K562 (cell line): ENCODE results near the gene RPS6KA2. TPM values are rescaled to one million over a fixed set of nuclear protein-coding genes. Genes with fewer than 3 reads are reported as not detected.

Experiments used
- MAZ ChIP-seq, 2 experiments: fragments of 450-650 bp in 1 of 2; sonication (generic) in 1 of 2; formaldehyde crosslinking; IDR thresholded peaks in 1 of 2; conservative IDR thresholded peaks in 1 of 2; 2 replicates each; pipeline versions ENCODE4 v1.4.0 to v1.5.0; 2020; ENCODE audit warnings: mild to moderate bottlenecking in 1 of 2, missing genetic modification reagents in 1 of 2
- ZNF143 ChIP-seq: sonication (generic); formaldehyde crosslinking; IDR thresholded peaks from 2 replicates; pipeline ENCODE4 v1.9.0; 2022; ENCODE audit warnings: mild to moderate bottlenecking, missing genetic modification reagents
- ZNF586 ChIP-seq: fragments of 450-650 bp; formaldehyde crosslinking; conservative IDR thresholded peaks from 2 replicates; pipeline ENCODE4 v1.4.0; 2020; ENCODE audit warnings: mild to moderate bottlenecking, moderate library complexity
- ZNF766 ChIP-seq: fragments of 200-800 bp; sonication (Bioruptor generic); conservative IDR thresholded peaks from 2 replicates; pipeline ENCODE4 v1.6.1; 2016; ENCODE audit warnings: missing genetic modification characterization, missing compliant biosample characterization
- polyA plus RNA-seq, 8 experiments: library from polyadenylated mRNA; depleted of rRNA in 4 of 8; stranded (reverse) in 5 of 8; unstranded in 3 of 8; fragments of >200 nt; fragmentation: Nextera tagmentation in 2 of 8; fragmentation: Illumina TruSeq in 1 of 8; extraction: Ambion mirVana in 2 of 8; extraction: Trizol in 1 of 8; gene quantifications; 2 replicates each; pipeline versions ENCODE4 v1.2.1 to v1.2.3, GENCODE V29; 2011 to 2014; ENCODE audit warnings: inconsistent platforms in 1 of 8, missing spikeins in 1 of 8
- total RNA-seq, 7 experiments: library from RNA; depleted of rRNA in 6 of 7; stranded (reverse); fragments of >200 nt in 6 of 7; fragmentation: Illumina TruSeq in 2 of 7; extraction: Trizol in 2 of 7; gene quantifications; 2 replicates each; pipeline versions ENCODE4 v1.2.1 to v1.2.3, GENCODE V29; 2011 to 2021; ENCODE audit warnings: low replicate concordance in 1 of 7
- TF ChIP-seq, protein P1 (sequence below): IDR thresholded peaks from 2 replicates; pipeline ENCODE4 v1.6.1; 2014; ENCODE audit warnings: antibody characterized with exemption
- TF ChIP-seq, protein P2 (sequence below), 2 experiments: IDR thresholded peaks in 1 of 2; conservative IDR thresholded peaks in 1 of 2; 2 replicates each; pipeline ENCODE4 v1.6.1; 2016; ENCODE audit warnings: low read depth in 2 of 2, mild to moderate bottlenecking in 1 of 2, missing compliant biosample characterization in 1 of 2, missing genetic modification characterization in 1 of 2, moderate library complexity in 1 of 2

Gene RPS6KA2
- total and polyA plus RNA-seq, 9 of the 15 experiments (the other 6 are each of a cell fraction or from before 2014, with no cell fraction given) = 0.29 to 1.00 (median 0.53) TPM

- TF ChIP-seq, protein P1, sequence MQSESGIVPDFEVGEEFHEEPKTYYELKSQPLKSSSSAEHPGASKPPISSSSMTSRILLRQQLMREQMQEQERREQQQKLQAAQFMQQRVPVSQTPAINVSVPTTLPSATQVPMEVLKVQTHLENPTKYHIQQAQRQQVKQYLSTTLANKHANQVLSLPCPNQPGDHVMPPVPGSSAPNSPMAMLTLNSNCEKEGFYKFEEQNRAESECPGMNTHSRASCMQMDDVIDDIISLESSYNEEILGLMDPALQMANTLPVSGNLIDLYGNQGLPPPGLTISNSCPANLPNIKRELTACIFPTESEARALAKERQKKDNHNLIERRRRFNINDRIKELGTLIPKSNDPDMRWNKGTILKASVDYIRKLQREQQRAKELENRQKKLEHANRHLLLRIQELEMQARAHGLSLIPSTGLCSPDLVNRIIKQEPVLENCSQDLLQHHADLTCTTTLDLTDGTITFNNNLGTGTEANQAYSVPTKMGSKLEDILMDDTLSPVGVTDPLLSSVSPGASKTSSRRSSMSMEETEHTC = no peak
- TF ChIP-seq ZNF766 (CRISPR knock-in tag) (no peak), ZNF143 (no peak), MAZ (CRISPR knock-in tag; conservative IDR thresholded peaks at IDR 0.05 in 1 of 2, IDR thresholded peaks at IDR 0.05 in 1 of 2) (no peak), ZNF586 (CRISPR knock-in tag) (no peak)
- TF ChIP-seq, protein P2, sequence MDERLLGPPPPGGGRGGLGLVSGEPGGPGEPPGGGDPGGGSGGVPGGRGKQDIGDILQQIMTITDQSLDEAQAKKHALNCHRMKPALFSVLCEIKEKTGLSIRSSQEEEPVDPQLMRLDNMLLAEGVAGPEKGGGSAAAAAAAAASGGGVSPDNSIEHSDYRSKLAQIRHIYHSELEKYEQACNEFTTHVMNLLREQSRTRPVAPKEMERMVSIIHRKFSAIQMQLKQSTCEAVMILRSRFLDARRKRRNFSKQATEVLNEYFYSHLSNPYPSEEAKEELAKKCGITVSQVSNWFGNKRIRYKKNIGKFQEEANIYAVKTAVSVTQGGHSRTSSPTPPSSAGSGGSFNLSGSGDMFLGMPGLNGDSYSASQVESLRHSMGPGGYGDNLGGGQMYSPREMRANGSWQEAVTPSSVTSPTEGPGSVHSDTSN (CRISPR knock-in tag; IDR thresholded peaks at IDR 0.05; ENCODE audit: low read depth) = no peak
- TF ChIP-seq, protein P2 (tag; conservative IDR thresholded peaks at IDR 0.05; ENCODE audit: low read depth) = no peak
- TF ChIP-seq, all 486 proteins: peak for 0
Measured at GRCh38 chr6:166488701-166489100, 138.3 kb downstream of the RPS6KA2 start (continued).
